GM21367 (cell line): ENCODE data around the gene MRGPRX3.
A peak's percentile ranks its signal among the peaks of the same experiment; 100 is the strongest.
"Not testable (repeated sequence)": the region's sequence is repeated elsewhere in the genome, so short reads cannot be mapped to it uniquely, and the experiment has no call there.

ENCODE experiments used
- ATAC-seq: cut with Tn5 transposase; IDR thresholded peaks from one replicate; pipeline ENCODE4 v1.9.1; 2021; ENCODE audit not compliant: unreplicated experiment

MRGPRX3 gene

GRCh38 chr11:18132341-18132740 lies at the start of gene MRGPRX3:
MRGPRX3 (plus strand) TSS chr11:18132571; CDS start chr11:18137203, 4,632 bp downstream.
- ATAC-seq = no peak

- ATAC-seq = no peak
Measured at GRCh38 chr11:18088366-18088765, 44.0 kb upstream of the MRGPRX3 start.

GRCh38 chr11:18088966-18089365 lies 43.4 kb upstream of the MRGPRX3 start:
- no peak for ATAC-seq

GRCh38 chr11:18091731-18092130 lies 40.6 kb upstream of the MRGPRX3 start:
- ATAC-seq = no peak

- ATAC-seq = no peak
Measured at GRCh38 chr11:18093959-18094358, 38.4 kb upstream of the MRGPRX3 start.

GRCh38 chr11:18100926-18101656 lies 31.3 kb upstream of the MRGPRX3 start:
- ATAC-seq = no peak

GRCh38 chr11:18105086-18105801 lies 27.1 kb upstream of the MRGPRX3 start:
- peak; percentile 3 for ATAC-seq

GRCh38 chr11:18105802-18106574 lies 26.4 kb upstream of the MRGPRX3 start, which contains the start of gene SAAL1:
SAAL1 (minus strand) TSS chr11:18106082; CDS start chr11:18106041, 41 bp downstream.
- ATAC-seq = peak; percentile 90

- ATAC-seq = no peak
Measured at GRCh38 chr11:18106688-18107087, 25.7 kb upstream of the MRGPRX3 start.

- ATAC-seq = no peak
Measured at GRCh38 chr11:18108254-18108653, 24.1 kb upstream of the MRGPRX3 start.

- no peak for ATAC-seq
Measured at GRCh38 chr11:18111005-18111404, 21.4 kb upstream of the MRGPRX3 start.

GRCh38 chr11:18115360-18116127 lies 16.8 kb upstream of the MRGPRX3 start:
- peak; percentile 83 for ATAC-seq

GRCh38 chr11:18121331-18121828 lies 11.0 kb upstream of the MRGPRX3 start:
- not testable (repeated sequence) for ATAC-seq

GRCh38 chr11:18131115-18131514 lies 1.3 kb upstream of the MRGPRX3 start:
- ATAC-seq = not testable (repeated sequence)

- no peak for ATAC-seq
Measured at GRCh38 chr11:18135308-18135707, 2.9 kb downstream of the MRGPRX3 start.

- no peak for ATAC-seq
Measured at GRCh38 chr11:18137186-18137800, 4.9 kb downstream of the MRGPRX3 start.

GRCh38 chr11:18140145-18140544 lies 7.8 kb downstream of the MRGPRX3 start:
- ATAC-seq = no peak

- ATAC-seq = no peak
Measured at GRCh38 chr11:18144243-18144642, 11.9 kb downstream of the MRGPRX3 start.

GRCh38 chr11:18145025-18145424 lies 12.7 kb downstream of the MRGPRX3 start:
- no peak for ATAC-seq

- ATAC-seq = no peak
Measured at GRCh38 chr11:18145837-18146236, 13.5 kb downstream of the MRGPRX3 start.
